HUDEP-2 (cell line): ENCODE results near the gene NFKBIA.
"Not testable (repeated sequence)": the region's sequence is repeated elsewhere in the genome, so short reads cannot be mapped to it uniquely, and the experiment has no call there.

Source experiments
- DNase-seq, 76 experiments: peaks; one replicate each; lab custom pipeline; 2025; ENCODE audit not compliant: unreplicated experiment in 76 of 76; lab: John Stamatoyannopoulos, UW

The NFKBIA gene

GRCh38 chr14:35392103-35392502, 12.4 kb downstream of the NFKBIA start:
- no peak for DNase-seq

GRCh38 chr14:35391388-35391710, 13.2 kb downstream of the NFKBIA start:
- no peak for DNase-seq

GRCh38 chr14:35390577-35391387, 13.8 kb downstream of the NFKBIA start:
- DNase-seq = peak in 21 of 76 experiments; percentile 4 to 64 (median 28)

- DNase-seq = no peak
Measured at GRCh38 chr14:35389315-35389667, 15.3 kb downstream of the NFKBIA start.

GRCh38 chr14:35388656-35389314, 15.8 kb downstream of the NFKBIA start:
- DNase-seq = no peak

- no peak for DNase-seq
Measured at GRCh38 chr14:35387713-35388579, 16.6 kb downstream of the NFKBIA start.

- DNase-seq = no peak
Measured at GRCh38 chr14:35387219-35387618, 17.3 kb downstream of the NFKBIA start.

GRCh38 chr14:35386673-35387125, 17.9 kb downstream of the NFKBIA start:
- no peak for DNase-seq

GRCh38 chr14:35385042-35385839, 19.3 kb downstream of the NFKBIA start:
- peak in 7 of 76 experiments; percentile 6 to 70 (median 37) for DNase-seq

GRCh38 chr14:35384455-35385041, 20.0 kb downstream of the NFKBIA start:
- no peak for DNase-seq

GRCh38 chr14:35383569-35384454, 20.7 kb downstream of the NFKBIA start:
- DNase-seq = no peak

GRCh38 chr14:35380794-35381193, 23.8 kb downstream of the NFKBIA start:
- DNase-seq = no peak

GRCh38 chr14:35379234-35379933, 25.2 kb downstream of the NFKBIA start:
- DNase-seq = not testable (repeated sequence)

- no peak for DNase-seq
Measured at GRCh38 chr14:35378425-35379233, 25.9 kb downstream of the NFKBIA start.

GRCh38 chr14:35375558-35376025, 29.0 kb downstream of the NFKBIA start:
- DNase-seq = no peak

- no peak for DNase-seq
Measured at GRCh38 chr14:35374263-35374712, 30.3 kb downstream of the NFKBIA start.

- DNase-seq = not testable (repeated sequence)
Measured at GRCh38 chr14:35373208-35373607, 31.3 kb downstream of the NFKBIA start.
